Measurements from ENCODE around the gene PUM2. TPM values are rescaled to one million over a fixed set of nuclear protein-coding genes. Genes with fewer than 3 reads are reported as not detected.

PUM2 gene
- polyA plus RNA-seq, 1 of the 3 experiments (the other 2 are of a cell fraction): 19.7 TPM

GRCh38 chr2:20236496-20236895, 114.1 kb downstream of the PUM2 start (continued):
- TF ChIP-seq REST (IDR thresholded peaks at IDR 0.05; ENCODE audit: low read depth, low read length) (no peak), FOXM1 (IDR thresholded peaks at IDR 0.05; ENCODE audit: low read depth) (no peak), ZBTB33 (IDR thresholded peaks at IDR 0.05; ENCODE audit: borderline replicate concordance, low read depth) (no peak), IRF3 (IDR thresholded peaks at IDR 0.05; ENCODE audit: low read depth, low read length) (no peak), SMC3 (IDR thresholded peaks at IDR 0.05; ENCODE audit: low read depth, low read length) (no peak), USF2 (IDR thresholded peaks at IDR 0.05; ENCODE audit: borderline replicate concordance, low read depth, low read length) (no peak), RAD21 (IDR thresholded peaks at IDR 0.05; ENCODE audit: low read length) (no peak), EZH2phosphoT487 (IDR thresholded peaks at IDR 0.05; ENCODE audit: borderline replicate concordance, low read depth) (no peak), RXRA (IDR thresholded peaks at IDR 0.05; ENCODE audit: borderline replicate concordance, low read depth) (no peak), RCOR1 (IDR thresholded peaks at IDR 0.05; ENCODE audit: low read length) (no peak)

- ChIA-PET CTCF (interaction anchor here (1.2 to 2.8 kb wide), 4 partner anchors 10 to 221 kb away, joined by 3 to 15 read pairs (median 5); partner anchors contain the start of gene SDC1), POLR2A (no interaction called here)
- Histone ChIP-seq H3K9ac (no peak overlapping the region), H3K36me3 (replicated peaks in 1 of 2; ENCODE audit: control insufficient read depth in 1 of 2, insufficient read depth in 2 of 2, low read length in 1 of 2) (no peaks in the 10 kb centered on the region), H4K20me1 (ENCODE audit: insufficient read depth) (no peaks in the 10 kb centered on the region), H3F3A (replicated peaks; ENCODE audit: insufficient read depth) (no peaks in the 10 kb centered on the region), H3K79me2 (ENCODE audit: insufficient read depth) (no peaks in the 10 kb centered on the region), H2AFZ (ENCODE audit: low read depth) (no peak overlapping the region), H3K9me3 (no peaks in the 10 kb centered on the region), H3K9me2 (no peaks in the 10 kb centered on the region), H3K4me1 (ENCODE audit: control insufficient read depth in 1 of 2, insufficient read depth in 2 of 2, low read depth in 1 of 2, low read length in 1 of 2) (no peaks in the 10 kb centered on the region; a peak in 2 of 4 replicates), H3K4me2 (no peak overlapping the region), H3K27me3 (ENCODE audit: insufficient read depth) (no peaks in the 10 kb centered on the region), H3K4me3 (ENCODE audit: low read depth in 2 of 2, low read length in 1 of 2) (no peak overlapping the region), H3K27ac (ENCODE audit: low read depth in 2 of 2, low read length in 1 of 2) (no peak overlapping the region)
- whole genome bisulfite sequencing (ENCODE audit: low lambda C conversion rate): 77% methylated on average over 10 of the region's 10 CpGs
- no peak for DNase-seq
- TF ChIP-seq SIN3A (IDR thresholded peaks at IDR 0.05; ENCODE audit: borderline replicate concordance, low read depth, low read length) (no peak), RXRA (IDR thresholded peaks at IDR 0.05; ENCODE audit: borderline replicate concordance, low read depth) (no peak), NFIC (IDR thresholded peaks at IDR 0.05; ENCODE audit: borderline replicate concordance) (no peak), YY1 (IDR thresholded peaks at IDR 0.05; ENCODE audit: low read depth) (no peak), EP300 (IDR thresholded peaks at IDR 0.05; ENCODE audit: borderline replicate concordance in 1 of 2, low read depth in 1 of 2, low read length in 1 of 2) (no peak), TCF12 (IDR thresholded peaks at IDR 0.05) (no peak), ELF1 (IDR thresholded peaks at IDR 0.05) (no peak), FOSL2 (IDR thresholded peaks at IDR 0.05; ENCODE audit: borderline replicate concordance, low read depth) (no peak), ZBTB33 (IDR thresholded peaks at IDR 0.05; ENCODE audit: borderline replicate concordance, low read depth) (no peak), IRF3 (IDR thresholded peaks at IDR 0.05; ENCODE audit: low read depth, low read length) (no peak), RAD21 (IDR thresholded peaks at IDR 0.05; ENCODE audit: low read length) (no peak)
Observed at GRCh38 chr2:20235655-20236305, 114.9 kb downstream of the PUM2 start.

Data from SK-N-SH (cell line).